ENCODE results near the gene NSL1.

Gene NSL1

DNA sequence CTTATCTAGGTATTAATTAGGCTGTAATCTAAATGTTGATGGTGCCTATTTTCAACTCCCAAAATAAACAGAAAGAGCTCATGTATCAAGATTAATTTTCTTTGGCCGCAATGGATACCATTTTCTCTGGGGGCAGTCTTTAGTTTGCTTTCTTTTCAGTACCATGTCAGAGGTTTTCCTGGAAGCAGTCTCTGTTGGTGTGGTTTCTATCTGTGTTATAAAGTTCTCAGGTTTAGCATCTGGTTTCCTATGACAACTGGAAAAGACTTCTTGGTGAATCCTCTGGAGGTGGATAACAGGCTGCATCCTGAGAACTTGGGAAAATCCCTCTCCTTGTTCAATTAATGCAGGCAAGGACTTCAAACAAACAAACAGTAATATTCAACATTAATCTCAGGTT is 53.2 kb downstream of the NSL1 start:
- H2BK120ac ChIP-seq (ENCODE audit: insufficient read depth, low read length, poor library complexity): no peak overlapping the region
- no peak overlapping the region for H3K4me3 ChIP-seq (ENCODE audit: low read depth, low read length)
- H4K12ac ChIP-seq (ENCODE audit: low read depth, low read length): no peak overlapping the region
- no peak overlapping the region for H3K14ac ChIP-seq (ENCODE audit: low read length)
- no peak overlapping the region for H3K18ac ChIP-seq (ENCODE audit: low read length)
- DNase-seq: no peak
- H3K27me3 ChIP-seq (ENCODE audit: insufficient read depth, low read length): no peaks in the 10 kb centered on the region
- H4K91ac ChIP-seq (ENCODE audit: low read depth, low read length): no peak overlapping the region
- H2AK5ac ChIP-seq (ENCODE audit: low read length): no peak overlapping the region
- H3K79me2 ChIP-seq (ENCODE audit: control insufficient read depth, insufficient read depth, low read length, poor library complexity): no peaks in the 10 kb centered on the region
- no peak overlapping the region for H3K9ac ChIP-seq (ENCODE audit: low read length)
- H3K27ac ChIP-seq (ENCODE audit: low read depth, low read length): no peak overlapping the region
- no peak overlapping the region for H4K8ac ChIP-seq (ENCODE audit: low read depth, low read length)
- peaks cover 0 to 5% of the 10 kb centered on the region in 2 experiments for H3K36me3 ChIP-seq (ENCODE audit: control insufficient read depth in 1 of 2, insufficient read depth in 2 of 2, low read length in 2 of 2)
- H3K4ac ChIP-seq (ENCODE audit: low read depth, low read length): no peak overlapping the region
- WGBS (ENCODE audit: extremely low coverage, insufficient coverage, insufficient read length): no CpG with 5 or more reads among the region's 1 CpG
- H2AFZ ChIP-seq (ENCODE audit: insufficient read depth, low read length, poor library complexity): no peak overlapping the region
- H3K79me1 ChIP-seq (ENCODE audit: low read length): no peaks in the 10 kb centered on the region
- H3K4me2 ChIP-seq (ENCODE audit: low read length): no peak overlapping the region
- no peaks in the 10 kb centered on the region for H3K4me1 ChIP-seq (ENCODE audit: control insufficient read depth in 1 of 2, insufficient read depth in 2 of 2, low read length in 2 of 2)
- H2BK5ac ChIP-seq (ENCODE audit: low read depth, low read length, poor library complexity): no peak overlapping the region
- H2BK12ac ChIP-seq (ENCODE audit: low read length): no peak overlapping the region
- H3K9me3 ChIP-seq (ENCODE audit: insufficient read depth, low read depth, low read length): no peaks in the 10 kb centered on the region
- no peak overlapping the region for H3K23ac ChIP-seq (ENCODE audit: low read length)

DNA sequence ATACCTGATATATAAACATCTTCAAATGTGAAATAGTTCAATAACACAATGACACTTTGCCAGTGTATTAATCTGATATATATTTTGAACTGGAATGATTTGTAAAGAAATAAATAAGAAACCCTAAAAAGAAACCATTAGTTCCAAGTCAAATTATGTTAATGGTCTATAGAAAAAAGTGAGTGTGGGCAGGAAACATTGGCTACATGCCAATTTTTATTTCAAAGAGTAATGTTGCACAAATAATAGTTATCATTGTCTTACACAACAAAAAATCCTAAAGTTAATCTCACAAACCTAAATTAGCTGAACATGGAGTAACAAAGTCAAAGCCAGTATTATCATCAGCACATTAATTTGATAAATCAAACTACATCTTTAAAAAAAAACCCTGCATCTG is 54.0 kb downstream of the NSL1 start:
- H2AFZ ChIP-seq (ENCODE audit: insufficient read depth, low read length, poor library complexity): no peak overlapping the region

DNA sequence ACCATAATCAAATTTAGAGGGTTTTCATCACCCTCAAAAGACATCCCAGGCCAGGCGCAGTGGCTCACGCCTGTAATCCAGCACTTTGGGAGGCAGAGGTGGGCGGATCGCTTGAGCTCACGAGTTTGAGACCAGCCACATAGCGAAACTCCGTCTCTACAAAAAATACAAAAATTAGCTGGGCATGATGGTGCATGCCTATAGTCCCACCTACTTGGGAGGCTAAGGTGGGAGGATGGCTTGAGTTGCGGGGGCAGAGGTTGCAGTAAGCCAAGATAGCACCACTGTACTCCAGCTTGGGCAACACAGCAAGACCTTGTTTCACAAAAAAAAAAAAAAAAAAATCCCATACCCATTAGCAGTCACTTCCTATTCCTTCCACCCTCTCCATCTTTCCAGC is 58.5 kb downstream of the NSL1 start:
- Histone ChIP-seq H3K79me2 (ENCODE audit: control insufficient read depth, insufficient read depth, low read length, poor library complexity) (no peaks in the 10 kb centered on the region), H3K4me3 (ENCODE audit: low read depth, low read length) (no peak overlapping the region), H2BK5ac (ENCODE audit: low read depth, low read length, poor library complexity) (no peak overlapping the region), H3K27ac (ENCODE audit: low read depth, low read length) (no peak overlapping the region), H3K4ac (ENCODE audit: low read depth, low read length) (no peak overlapping the region), H3K18ac (ENCODE audit: low read length) (no peak overlapping the region), H3K9ac (ENCODE audit: low read length) (no peak overlapping the region), H2BK12ac (ENCODE audit: low read length) (no peak overlapping the region), H4K8ac (ENCODE audit: low read depth, low read length) (no peak overlapping the region), H3K27me3 (ENCODE audit: insufficient read depth, low read length) (no peaks in the 10 kb centered on the region), H2BK120ac (ENCODE audit: insufficient read depth, low read length, poor library complexity) (no peak overlapping the region), H3K23ac (ENCODE audit: low read length) (no peak overlapping the region), H2AFZ (ENCODE audit: insufficient read depth, low read length, poor library complexity) (no peak overlapping the region), H3K36me3 (ENCODE audit: control insufficient read depth in 1 of 2, insufficient read depth in 2 of 2, low read length in 2 of 2) (peaks cover 0 to 1% of the 10 kb centered on the region in 2 experiments), H4K91ac (ENCODE audit: low read depth, low read length) (no peak overlapping the region), H3K4me1 (ENCODE audit: control insufficient read depth in 1 of 2, insufficient read depth in 2 of 2, low read length in 2 of 2) (no peaks in the 10 kb centered on the region), H3K79me1 (ENCODE audit: low read length) (no peaks in the 10 kb centered on the region), H3K9me3 (ENCODE audit: insufficient read depth, low read depth, low read length) (no peaks in the 10 kb centered on the region), H3K4me2 (ENCODE audit: low read length) (no peak overlapping the region), H3K14ac (ENCODE audit: low read length) (no peak overlapping the region), H4K12ac (ENCODE audit: low read depth, low read length) (no peak overlapping the region), H2AK5ac (ENCODE audit: low read length) (no peak overlapping the region)
- no peak for DNase-seq
- WGBS (ENCODE audit: extremely low coverage, insufficient coverage, insufficient read length): no CpG with 5 or more reads among the region's 8 CpGs

More for the DNA sequence above, 54.0 kb downstream of the NSL1 start:
- H4K12ac ChIP-seq (ENCODE audit: low read depth, low read length): no peak overlapping the region
- no peak overlapping the region for H4K91ac ChIP-seq (ENCODE audit: low read depth, low read length)
- no peak overlapping the region for H3K4ac ChIP-seq (ENCODE audit: low read depth, low read length)
- no peak overlapping the region for H2AK5ac ChIP-seq (ENCODE audit: low read length)
- no peak overlapping the region for H3K27ac ChIP-seq (ENCODE audit: low read depth, low read length)
- H3K27me3 ChIP-seq (ENCODE audit: insufficient read depth, low read length): no peaks in the 10 kb centered on the region
- H3K23ac ChIP-seq (ENCODE audit: low read length): no peak overlapping the region
- no peak overlapping the region for H3K4me2 ChIP-seq (ENCODE audit: low read length)
- H3K79me1 ChIP-seq (ENCODE audit: low read length): no peaks in the 10 kb centered on the region
- no peaks in the 10 kb centered on the region for H3K4me1 ChIP-seq (ENCODE audit: control insufficient read depth in 1 of 2, insufficient read depth in 2 of 2, low read length in 2 of 2)
- H3K9me3 ChIP-seq (ENCODE audit: insufficient read depth, low read depth, low read length): no peaks in the 10 kb centered on the region
- H3K9ac ChIP-seq (ENCODE audit: low read length): no peak overlapping the region
- H3K14ac ChIP-seq (ENCODE audit: low read length): no peak overlapping the region
- no peak overlapping the region for H3K18ac ChIP-seq (ENCODE audit: low read length)
- H4K8ac ChIP-seq (ENCODE audit: low read depth, low read length): no peak overlapping the region
- H3K79me2 ChIP-seq (ENCODE audit: control insufficient read depth, insufficient read depth, low read length, poor library complexity): no peaks in the 10 kb centered on the region
- peaks cover 0 to 5% of the 10 kb centered on the region in 2 experiments for H3K36me3 ChIP-seq (ENCODE audit: control insufficient read depth in 1 of 2, insufficient read depth in 2 of 2, low read length in 2 of 2)
- DNase-seq: no peak
- H2BK5ac ChIP-seq (ENCODE audit: low read depth, low read length, poor library complexity): no peak overlapping the region
- H2BK120ac ChIP-seq (ENCODE audit: insufficient read depth, low read length, poor library complexity): no peak overlapping the region
- H2BK12ac ChIP-seq (ENCODE audit: low read length): no peak overlapping the region
- H3K4me3 ChIP-seq (ENCODE audit: low read depth, low read length): no peak overlapping the region

DNA sequence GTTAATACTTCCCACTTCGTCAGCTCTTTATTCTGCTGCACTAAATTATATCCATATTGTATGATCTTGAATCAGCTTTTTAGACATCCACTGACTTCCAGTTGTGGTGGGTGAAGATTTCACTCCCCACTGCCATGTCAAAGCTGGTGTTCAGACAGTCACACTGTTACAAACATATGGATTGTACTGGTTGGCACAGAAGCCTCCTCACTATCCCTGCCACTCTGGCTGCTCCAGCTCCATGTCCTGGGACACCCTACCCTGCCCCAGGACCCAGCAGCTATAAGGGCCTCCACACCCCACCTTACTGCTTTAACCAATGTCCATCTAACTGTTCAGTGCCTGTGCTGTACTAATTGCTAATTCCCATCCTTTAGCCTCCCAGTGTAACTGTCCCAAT is 59.9 kb downstream of the NSL1 start:
- Histone ChIP-seq H3K4me2 (ENCODE audit: low read length) (no peak overlapping the region), H3K18ac (ENCODE audit: low read length) (no peak overlapping the region), H3K79me2 (ENCODE audit: control insufficient read depth, insufficient read depth, low read length, poor library complexity) (no peaks in the 10 kb centered on the region), H2AK5ac (ENCODE audit: low read length) (no peak overlapping the region), H4K91ac (ENCODE audit: low read depth, low read length) (no peak overlapping the region), H3K4ac (ENCODE audit: low read depth, low read length) (no peak overlapping the region), H3K14ac (ENCODE audit: low read length) (no peak overlapping the region), H4K12ac (ENCODE audit: low read depth, low read length) (no peak overlapping the region), H2AFZ (ENCODE audit: insufficient read depth, low read length, poor library complexity) (no peak overlapping the region), H3K4me1 (ENCODE audit: control insufficient read depth in 1 of 2, insufficient read depth in 2 of 2, low read length in 2 of 2) (no peaks in the 10 kb centered on the region), H3K9ac (ENCODE audit: low read length) (no peak overlapping the region), H3K9me3 (ENCODE audit: insufficient read depth, low read depth, low read length) (no peaks in the 10 kb centered on the region), H3K79me1 (ENCODE audit: low read length) (no peaks in the 10 kb centered on the region), H2BK5ac (ENCODE audit: low read depth, low read length, poor library complexity) (no peak overlapping the region), H3K27me3 (ENCODE audit: insufficient read depth, low read length) (no peaks in the 10 kb centered on the region), H3K27ac (ENCODE audit: low read depth, low read length) (no peak overlapping the region), H3K4me3 (ENCODE audit: low read depth, low read length) (no peak overlapping the region), H3K23ac (ENCODE audit: low read length) (no peak overlapping the region), H2BK120ac (ENCODE audit: insufficient read depth, low read length, poor library complexity) (no peak overlapping the region), H4K8ac (ENCODE audit: low read depth, low read length) (no peak overlapping the region), H2BK12ac (ENCODE audit: low read length) (no peak overlapping the region), H3K36me3 (ENCODE audit: control insufficient read depth in 1 of 2, insufficient read depth in 2 of 2, low read length in 2 of 2) (peaks cover 0 to 4% of the 10 kb centered on the region in 2 experiments)
- WGBS (ENCODE audit: extremely low coverage, insufficient coverage, insufficient read length): no CpG with 5 or more reads among the region's 1 CpG
- DNase-seq: no peak
